ENCODE results near the gene PSMD9. TPM values are rescaled to one million over a fixed set of nuclear protein-coding genes. Genes with fewer than 3 reads are reported as not detected.

The PSMD9 gene
- total and polyA plus RNA-seq, 10 of the 15 experiments (the other 5 are each of a cell fraction or from before 2014, with no cell fraction given), result 14.6 to 152 (median 58.1) TPM

GRCh38 chr12:121858318-121858661 is 30.3 kb upstream of the PSMD9 start:
- Histone ChIP-seq H3K4me3 (no peak overlapping the region), H2AFZ (ENCODE audit: control insufficient read depth, low read depth, low read length) (no peak overlapping the region), H3K4me1 (ENCODE audit: control insufficient read depth, insufficient read depth, low read length) (no peaks in the 10 kb centered on the region), H4K20me1 (ENCODE audit: control insufficient read depth, insufficient read depth) (no peaks in the 10 kb centered on the region), H3K9me3 (replicated peaks; ENCODE audit: control insufficient read depth, insufficient read depth, low read length) (no peaks in the 10 kb centered on the region), H3K36me3 (ENCODE audit: control insufficient read depth in 2 of 2, insufficient read depth in 2 of 2, low read length in 1 of 2) (no peaks in the 10 kb centered on the region), H3K79me2 (ENCODE audit: control insufficient read depth, insufficient read depth, low read length) (no peaks in the 10 kb centered on the region), H3K27me3 (replicated peaks in 1 of 2; ENCODE audit: control insufficient read depth in 2 of 2, insufficient read depth in 2 of 2, low read length in 1 of 2) (no peaks in the 10 kb centered on the region; a peak in 1 of 4 replicates), H3K27ac (ENCODE audit: control insufficient read depth, insufficient read depth) (no peak overlapping the region), H3K9ac (ENCODE audit: control insufficient read depth, insufficient read depth, low read length) (no peak overlapping the region), H3K4me2 (ENCODE audit: control insufficient read depth, insufficient read depth) (no peak overlapping the region)
- POLR2A ChIA-PET, result no interaction called here
- no TSS peak for BruUV-seq (replicated peaks)
- 39% methylated on average over 10 of the region's 10 CpGs for WGBS (ENCODE audit: insufficient coverage, insufficient replicate concordance, low lambda C conversion rate, missing lambda C conversion rate)
- CTCF ChIA-PET, result interaction anchor here (0.6 kb wide), 1 partner anchor 274 kb away, joined by 3 read pairs; no protein-coding TSS in a partner anchor
- TF ChIP-seq TCF12 (IDR thresholded peaks at IDR 0.05; ENCODE audit: low read depth, low read length) (no peak), CBX5 (IDR thresholded peaks at IDR 0.05; ENCODE audit: low read depth) (no peak), MYC (IDR thresholded peaks at IDR 0.05; ENCODE audit: insufficient read depth, insufficient read length, insufficient replicate concordance, low read length, severe bottlenecking) (no peak), CHD1 (IDR thresholded peaks at IDR 0.05; ENCODE audit: low read depth, low read length) (no peak), NFXL1 (IDR thresholded peaks at IDR 0.05; ENCODE audit: borderline replicate concordance) (no peak), CREB1 (IDR thresholded peaks at IDR 0.05; ENCODE audit: low read depth) (no peak), PRDM15 (CRISPR knock-in tag; IDR thresholded peaks at IDR 0.05) (no peak)
- TF ChIP-seq, protein P1, sequence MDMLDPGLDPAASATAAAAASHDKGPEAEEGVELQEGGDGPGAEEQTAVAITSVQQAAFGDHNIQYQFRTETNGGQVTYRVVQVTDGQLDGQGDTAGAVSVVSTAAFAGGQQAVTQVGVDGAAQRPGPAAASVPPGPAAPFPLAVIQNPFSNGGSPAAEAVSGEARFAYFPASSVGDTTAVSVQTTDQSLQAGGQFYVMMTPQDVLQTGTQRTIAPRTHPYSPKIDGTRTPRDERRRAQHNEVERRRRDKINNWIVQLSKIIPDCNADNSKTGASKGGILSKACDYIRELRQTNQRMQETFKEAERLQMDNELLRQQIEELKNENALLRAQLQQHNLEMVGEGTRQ (IDR thresholded peaks at IDR 0.05; ENCODE audit: borderline replicate concordance, low read depth, low read length), result no peak
- FAIRE-seq (no peak), DNase-seq (ENCODE audit: low read depth, low spot score) (no peak), ATAC-seq (no peak)
- intact Hi-C loops (cut with micrococcal nuclease; ENCODE audit: unreplicated experiment), result no loop called here
- in situ Hi-C loops (cut with MboI), result no loop called here
- SMC1A ChIA-PET (ENCODE audit: uncharacterized antibody, unreplicated experiment), result no interaction called here
- RAD21 ChIA-PET (ENCODE audit: unreplicated experiment), result no interaction called here

All from GM12878 (cell line).